ENCODE measurements around the gene REPS1. TPM values are rescaled to one million over a fixed set of nuclear protein-coding genes. Genes with fewer than 3 reads are reported as not detected.

The REPS1 gene
- total and polyA plus RNA-seq, 2 donors (not counting 1 experiment from before 2014, with no cell fraction given): 38.1 to 57.1 TPM

DNA sequence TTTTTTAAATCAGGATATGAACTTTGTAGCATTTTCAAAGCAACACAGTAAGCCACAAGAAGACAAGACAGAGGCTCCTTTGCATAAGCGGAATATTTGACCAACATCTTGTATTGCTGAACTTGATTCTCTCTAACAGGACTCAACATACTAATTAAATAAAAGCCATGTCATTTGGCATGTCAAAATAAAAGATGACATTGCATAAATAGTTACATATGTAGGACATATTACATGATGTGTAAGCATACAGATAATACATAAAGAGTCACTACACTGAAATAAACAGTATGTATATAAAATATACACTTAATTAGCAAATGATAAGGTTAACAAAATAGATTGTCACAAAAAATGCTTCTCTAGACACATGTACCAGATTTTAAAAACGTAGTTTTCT lies 62.2 kb downstream of the REPS1 start:
- DNase-seq: no peak
- H3K27ac Mint-ChIP-seq: no peak overlapping the region
- TF ChIP-seq, protein P1, sequence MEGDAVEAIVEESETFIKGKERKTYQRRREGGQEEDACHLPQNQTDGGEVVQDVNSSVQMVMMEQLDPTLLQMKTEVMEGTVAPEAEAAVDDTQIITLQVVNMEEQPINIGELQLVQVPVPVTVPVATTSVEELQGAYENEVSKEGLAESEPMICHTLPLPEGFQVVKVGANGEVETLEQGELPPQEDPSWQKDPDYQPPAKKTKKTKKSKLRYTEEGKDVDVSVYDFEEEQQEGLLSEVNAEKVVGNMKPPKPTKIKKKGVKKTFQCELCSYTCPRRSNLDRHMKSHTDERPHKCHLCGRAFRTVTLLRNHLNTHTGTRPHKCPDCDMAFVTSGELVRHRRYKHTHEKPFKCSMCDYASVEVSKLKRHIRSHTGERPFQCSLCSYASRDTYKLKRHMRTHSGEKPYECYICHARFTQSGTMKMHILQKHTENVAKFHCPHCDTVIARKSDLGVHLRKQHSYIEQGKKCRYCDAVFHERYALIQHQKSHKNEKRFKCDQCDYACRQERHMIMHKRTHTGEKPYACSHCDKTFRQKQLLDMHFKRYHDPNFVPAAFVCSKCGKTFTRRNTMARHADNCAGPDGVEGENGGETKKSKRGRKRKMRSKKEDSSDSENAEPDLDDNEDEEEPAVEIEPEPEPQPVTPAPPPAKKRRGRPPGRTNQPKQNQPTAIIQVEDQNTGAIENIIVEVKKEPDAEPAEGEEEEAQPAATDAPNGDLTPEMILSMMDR (IDR thresholded peaks at IDR 0.05): no peak
- no peak for TF ChIP-seq EZH2 (IDR thresholded peaks at IDR 0.05; ENCODE audit: borderline replicate concordance, insufficient read depth, low read depth, low read length, poor library complexity, severe bottlenecking)
- H3K27ac ChIP-seq (ENCODE audit: low read length in 2 of 2): no peak overlapping the region
- H4K20me1 ChIP-seq (ENCODE audit: control insufficient read depth, insufficient read depth, low read length, poor library complexity, severe bottlenecking): no peaks in the 10 kb centered on the region
- ChIA-PET POLR2A (no interaction called here), CTCF (no interaction called here)
- no peak overlapping the region for H3K4me2 ChIP-seq (replicated peaks; ENCODE audit: low read depth, low read length, poor library complexity, severe bottlenecking)
- no peaks in the 10 kb centered on the region for H3K4me1 Mint-ChIP-seq
- H3K4me1 ChIP-seq (ENCODE audit: control insufficient read depth in 2 of 2, insufficient read depth in 2 of 2, low read length in 2 of 2): no peaks in the 10 kb centered on the region
- no peaks in the 10 kb centered on the region for H3K9me3 Mint-ChIP-seq (ENCODE audit: insufficient read depth)
- H3K9ac ChIP-seq (ENCODE audit: low read length): no peak overlapping the region
- 100% methylated on average over 1 of the region's 2 CpGs for WGBS (ENCODE audit: insufficient coverage)
- H2AFZ ChIP-seq (ENCODE audit: insufficient read depth, low read depth, low read length, poor library complexity, severe bottlenecking): no peak overlapping the region
- no peaks in the 10 kb centered on the region for H3K27me3 Mint-ChIP-seq
- H3K79me2 ChIP-seq (ENCODE audit: control insufficient read depth, insufficient read depth, low read length): no peaks in the 10 kb centered on the region
- ATAC-seq (ENCODE audit: low read depth): no peak
- H3K27me3 ChIP-seq (replicated peaks in 1 of 4; ENCODE audit: control extremely low read depth in 1 of 4, control insufficient read depth in 3 of 4, insufficient read depth in 4 of 4, low read length in 3 of 4): no peaks in the 10 kb centered on the region
- H3K9me3 ChIP-seq (ENCODE audit: control extremely low read depth in 1 of 3, control insufficient read depth in 2 of 3, insufficient read depth in 1 of 3, low read length in 2 of 3): no peaks in the 10 kb centered on the region
- H3K4me3 ChIP-seq (ENCODE audit: control extremely low read depth in 1 of 5, extremely low read depth in 1 of 5, insufficient read depth in 1 of 5, low read depth in 2 of 5, low read length in 4 of 5): no peak overlapping the region
- no peak overlapping the region for H3K4me3 Mint-ChIP-seq
- H3K36me3 ChIP-seq (replicated peaks in 1 of 2; ENCODE audit: control extremely low read depth in 1 of 2, control insufficient read depth in 1 of 2, extremely low read depth in 1 of 2, insufficient read depth in 2 of 2, low read length in 1 of 2): peaks cover 0 to 22% of the 10 kb centered on the region in 2 experiments
- intact Hi-C loops (cut with micrococcal nuclease): no loop called here

DNA sequence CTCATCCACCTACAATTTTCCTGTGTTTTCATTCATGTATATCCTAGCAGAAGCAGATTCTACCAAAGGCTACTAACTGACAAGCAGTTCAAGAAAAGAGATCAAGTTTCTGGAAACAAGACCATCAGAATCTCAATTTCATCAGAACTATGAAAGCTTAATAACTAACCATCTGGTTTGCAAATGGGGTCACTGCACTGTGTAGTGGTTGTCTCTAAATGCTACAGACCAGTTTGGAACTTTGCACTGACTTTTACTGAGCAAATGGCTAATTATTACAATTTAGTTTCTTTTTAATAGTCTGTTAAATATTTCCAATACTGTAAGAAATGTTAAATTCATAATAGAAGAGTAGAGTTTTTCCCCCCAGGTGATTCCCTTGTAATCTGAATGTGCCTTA lies 64.5 kb downstream of the REPS1 start:
- DNase-seq (no peak), ATAC-seq (ENCODE audit: low read depth) (no peak)
- ChIA-PET CTCF (no interaction called here), POLR2A (no interaction called here)
- Histone ChIP-seq H3K27ac (ENCODE audit: low read length in 2 of 2) (no peak overlapping the region), H3K4me1 (ENCODE audit: control insufficient read depth in 2 of 2, insufficient read depth in 2 of 2, low read length in 2 of 2) (no peaks in the 10 kb centered on the region), H4K20me1 (ENCODE audit: control insufficient read depth, insufficient read depth, low read length, poor library complexity, severe bottlenecking) (no peaks in the 10 kb centered on the region), H3K36me3 (replicated peaks in 1 of 2; ENCODE audit: control extremely low read depth in 1 of 2, control insufficient read depth in 1 of 2, extremely low read depth in 1 of 2, insufficient read depth in 2 of 2, low read length in 1 of 2) (peaks cover 4 to 20% of the 10 kb centered on the region in 2 experiments), H3K4me2 (replicated peaks; ENCODE audit: low read depth, low read length, poor library complexity, severe bottlenecking) (no peak overlapping the region), H3K27me3 (replicated peaks in 1 of 4; ENCODE audit: control extremely low read depth in 1 of 4, control insufficient read depth in 3 of 4, insufficient read depth in 4 of 4, low read length in 3 of 4) (no peaks in the 10 kb centered on the region), H3K9ac (ENCODE audit: low read length) (no peak overlapping the region), H3K9me3 (ENCODE audit: control extremely low read depth in 1 of 3, control insufficient read depth in 2 of 3, insufficient read depth in 1 of 3, low read length in 2 of 3) (no peaks in the 10 kb centered on the region), H2AFZ (ENCODE audit: insufficient read depth, low read depth, low read length, poor library complexity, severe bottlenecking) (no peak overlapping the region), H3K4me3 (ENCODE audit: control extremely low read depth in 1 of 5, extremely low read depth in 1 of 5, insufficient read depth in 1 of 5, low read depth in 2 of 5, low read length in 4 of 5) (no peak overlapping the region), H3K79me2 (ENCODE audit: control insufficient read depth, insufficient read depth, low read length) (no peaks in the 10 kb centered on the region)
- Mint-ChIP-seq H3K4me3 (no peak overlapping the region), H3K27me3 (no peaks in the 10 kb centered on the region), H3K4me1 (no peaks in the 10 kb centered on the region), H3K9me3 (ENCODE audit: insufficient read depth) (no peaks in the 10 kb centered on the region), H3K27ac (no peak overlapping the region)
- TF ChIP-seq EZH2 (IDR thresholded peaks at IDR 0.05; ENCODE audit: borderline replicate concordance, insufficient read depth, low read depth, low read length, poor library complexity, severe bottlenecking): no peak
- TF ChIP-seq, protein P1 (IDR thresholded peaks at IDR 0.05): no peak
- intact Hi-C loops (cut with micrococcal nuclease): no loop called here
